Measurements from ENCODE around the gene SPC25. TPM values are rescaled to one million over a fixed set of nuclear protein-coding genes. Genes with fewer than 3 reads are reported as not detected.

SPC25 gene
- total RNA-seq, 4 donors from 2014 or later: not detected

DNA sequence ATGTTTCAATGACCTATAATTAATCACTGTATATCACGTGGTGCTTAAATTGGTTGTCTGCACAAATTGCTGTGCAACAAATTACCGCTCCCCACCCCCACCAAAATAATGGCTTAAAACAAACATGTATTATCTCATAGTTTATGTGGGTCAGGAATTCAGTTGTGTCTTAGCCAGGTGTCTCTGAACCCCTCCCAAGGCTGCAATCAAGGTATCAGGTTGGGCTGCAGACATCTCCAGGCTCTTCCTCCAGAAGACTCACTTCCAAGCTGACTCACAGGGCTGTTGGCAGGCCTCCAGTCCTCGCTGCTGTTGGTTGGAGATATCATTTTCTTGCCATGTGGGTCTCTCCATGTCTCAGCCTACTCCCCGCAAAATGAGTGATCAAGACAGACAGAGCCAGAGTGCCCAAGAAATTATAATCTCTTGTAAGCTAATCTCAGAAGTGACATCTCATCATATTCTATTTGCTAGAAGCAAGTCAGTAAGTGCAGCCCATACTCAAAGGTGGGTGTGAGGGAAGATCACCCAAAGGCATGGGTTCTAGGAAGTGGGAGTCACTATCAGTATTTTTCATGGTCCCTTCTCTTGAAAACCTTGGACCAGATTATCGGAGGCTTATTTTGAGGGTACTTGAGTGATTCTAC is 38.4 kb downstream of the SPC25 start:
- TF ChIP-seq CTCF (IDR thresholded peaks at IDR 0.05; ENCODE audit: low read depth): no peak

DNA sequence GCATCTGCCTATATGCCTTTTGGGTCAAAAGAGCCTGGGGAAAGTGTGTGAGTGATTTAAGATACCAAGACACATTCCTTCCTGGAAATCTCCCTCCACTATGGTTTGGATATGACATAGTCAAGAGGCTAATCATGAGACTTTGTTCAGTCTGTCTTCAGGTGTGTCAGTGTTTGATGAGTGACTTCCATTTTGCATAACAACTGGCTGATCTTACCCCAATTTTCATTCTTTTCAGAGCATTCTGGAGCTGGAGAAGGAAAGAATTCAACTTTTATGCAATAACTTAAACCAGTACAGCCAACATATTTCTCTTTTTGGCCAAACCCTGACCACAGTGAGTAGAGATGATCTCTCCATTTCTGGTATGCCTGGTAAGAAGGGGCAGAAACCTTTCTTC is 39.4 kb downstream of the SPC25 start:
- no peak for TF ChIP-seq CTCF (IDR thresholded peaks at IDR 0.05; ENCODE audit: low read depth)

GRCh38 chr2:168849610-168850009 is 40.6 kb downstream of the SPC25 start:
- no peak for TF ChIP-seq CTCF (IDR thresholded peaks at IDR 0.05; ENCODE audit: low read depth)

- TF ChIP-seq CTCF (IDR thresholded peaks at IDR 0.05; ENCODE audit: low read depth): no peak
Measured at GRCh38 chr2:168848225-168848624, 42.0 kb downstream of the SPC25 start.

DNA sequence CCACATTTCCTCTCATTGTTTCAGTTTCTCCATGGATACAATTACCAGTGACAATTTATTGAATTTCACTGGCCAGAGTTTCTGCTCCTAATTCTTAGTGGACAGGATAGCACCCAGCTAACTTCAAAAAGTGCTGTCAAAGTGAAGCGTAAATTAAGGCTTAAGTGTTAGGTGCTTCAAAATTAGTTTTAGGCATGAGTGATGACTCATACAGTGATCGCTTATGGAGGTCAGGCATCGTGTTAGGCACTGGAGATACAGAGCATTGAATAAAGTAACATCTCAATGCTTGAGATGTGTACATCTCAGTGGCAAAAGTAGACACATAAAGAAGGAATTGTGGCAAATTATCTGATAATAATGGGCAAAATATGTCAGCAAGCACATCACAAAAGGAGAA is 47.0 kb downstream of the SPC25 start:
- no peak for TF ChIP-seq CTCF (IDR thresholded peaks at IDR 0.05; ENCODE audit: low read depth)

- TF ChIP-seq CTCF (IDR thresholded peaks at IDR 0.05; ENCODE audit: low read depth): no peak
Measured at GRCh38 chr2:168841445-168841844, 48.8 kb downstream of the SPC25 start.

GRCh38 chr2:168835969-168836368 is 54.3 kb downstream of the SPC25 start:
- TF ChIP-seq CTCF (IDR thresholded peaks at IDR 0.05; ENCODE audit: low read depth): no peak
